RWPE2 (cell line): ENCODE results near the gene ADAR.

Experiments used
- ATAC-seq: fragments of 200-7000 bp; cut with Tn5 transposase; 3 replicates; pipeline ENCODE4 v1.9.1; 2021; ENCODE audit warnings: low read depth
- DNase-seq: peaks from one replicate; pipeline ENCODE4 v3.0.0-alpha.2; 2020; ENCODE audit warnings: low spot score
- H3K27ac ChIP-seq: fragments of 450-650 bp; 2 replicates; pipeline ENCODE4 v1.5.1; 2017; ENCODE audit warnings: mild to moderate bottlenecking; ENCODE audit not compliant: poor library complexity, severe bottlenecking
- H3K27me3 ChIP-seq: fragments of 250-450 bp; sonication (Bioruptor Pico); 2 replicates; pipeline ENCODE4 v1.5.1; 2021; ENCODE audit warnings: mild to moderate bottlenecking, moderate library complexity; ENCODE audit not compliant: insufficient read depth, poor library complexity, severe bottlenecking
- H3K36me3 ChIP-seq: fragments of 250-450 bp; sonication (Bioruptor Pico); 2 replicates; pipeline ENCODE4 v1.5.1; 2020; ENCODE audit warnings: low read depth, mild to moderate bottlenecking, moderate library complexity
- H3K4me1 ChIP-seq: fragments of 250-450 bp; sonication (Bioruptor Pico); 2 replicates; pipeline ENCODE4 v1.5.1; 2021; ENCODE audit warnings: mild to moderate bottlenecking, moderate library complexity; ENCODE audit not compliant: insufficient read depth, poor library complexity, severe bottlenecking
- H3K4me3 ChIP-seq: fragments of 250-450 bp; sonication (Bioruptor Pico); 2 replicates; pipeline ENCODE4 v1.5.1; 2021; ENCODE audit warnings: mild to moderate bottlenecking, moderate library complexity; ENCODE audit not compliant: severe bottlenecking
- H3K9me3 ChIP-seq: fragments of 250-450 bp; sonication (Bioruptor Pico); 2 replicates; pipeline ENCODE4 v1.5.1; 2021; ENCODE audit warnings: mild to moderate bottlenecking, moderate library complexity; ENCODE audit not compliant: severe bottlenecking
- TF ChIP-seq, protein P1 (sequence below): fragments of 450-650 bp; IDR thresholded peaks from one replicate; pipeline ENCODE4 v1.5.1; 2017; ENCODE audit warnings: mild to moderate bottlenecking, moderate library complexity; ENCODE audit not compliant: poor library complexity, severe bottlenecking

ADAR gene

GRCh38 chr1:154546264-154547063 is 61.5 kb downstream of the ADAR start:
- no peak for DNase-seq
- Histone ChIP-seq H3K4me1 (no peaks in the 10 kb centered on the region), H3K27me3 (no peaks in the 10 kb centered on the region), H3K36me3 (peaks cover 24% of the 10 kb centered on the region), H3K4me3 (no peak overlapping the region), H3K27ac (no peak overlapping the region), H3K9me3 (no peaks in the 10 kb centered on the region)
- TF ChIP-seq, protein P1, sequence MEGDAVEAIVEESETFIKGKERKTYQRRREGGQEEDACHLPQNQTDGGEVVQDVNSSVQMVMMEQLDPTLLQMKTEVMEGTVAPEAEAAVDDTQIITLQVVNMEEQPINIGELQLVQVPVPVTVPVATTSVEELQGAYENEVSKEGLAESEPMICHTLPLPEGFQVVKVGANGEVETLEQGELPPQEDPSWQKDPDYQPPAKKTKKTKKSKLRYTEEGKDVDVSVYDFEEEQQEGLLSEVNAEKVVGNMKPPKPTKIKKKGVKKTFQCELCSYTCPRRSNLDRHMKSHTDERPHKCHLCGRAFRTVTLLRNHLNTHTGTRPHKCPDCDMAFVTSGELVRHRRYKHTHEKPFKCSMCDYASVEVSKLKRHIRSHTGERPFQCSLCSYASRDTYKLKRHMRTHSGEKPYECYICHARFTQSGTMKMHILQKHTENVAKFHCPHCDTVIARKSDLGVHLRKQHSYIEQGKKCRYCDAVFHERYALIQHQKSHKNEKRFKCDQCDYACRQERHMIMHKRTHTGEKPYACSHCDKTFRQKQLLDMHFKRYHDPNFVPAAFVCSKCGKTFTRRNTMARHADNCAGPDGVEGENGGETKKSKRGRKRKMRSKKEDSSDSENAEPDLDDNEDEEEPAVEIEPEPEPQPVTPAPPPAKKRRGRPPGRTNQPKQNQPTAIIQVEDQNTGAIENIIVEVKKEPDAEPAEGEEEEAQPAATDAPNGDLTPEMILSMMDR = peak; percentile 44
- ATAC-seq = peak; percentile 80

DNA sequence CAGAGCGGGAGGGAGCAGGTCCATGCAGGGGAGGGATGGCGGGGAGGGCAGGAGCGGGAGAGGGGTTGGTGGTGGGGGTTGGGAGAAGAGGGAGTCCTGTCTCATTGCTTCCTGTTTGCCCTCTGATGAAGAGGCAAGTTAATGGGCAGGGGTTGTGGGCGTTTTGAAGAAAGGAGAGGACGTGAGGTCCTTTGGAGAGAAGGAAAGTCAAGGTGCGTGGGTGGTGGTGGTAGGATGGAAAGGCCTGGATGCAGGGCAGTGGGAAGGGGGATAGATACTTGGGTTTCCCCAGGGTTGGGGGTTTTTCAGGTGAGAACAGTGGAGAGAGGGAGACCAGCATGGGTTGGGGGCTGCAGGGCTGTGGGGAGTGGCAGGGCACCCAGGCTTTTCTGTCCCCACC is 66.8 kb downstream of the ADAR start:
- H3K36me3 ChIP-seq = no peaks in the 10 kb centered on the region
- no peaks in the 10 kb centered on the region for H3K27me3 ChIP-seq
- ATAC-seq = no peak
- TF ChIP-seq, protein P1 = no peak
- no peaks in the 10 kb centered on the region for H3K4me1 ChIP-seq
- no peaks in the 10 kb centered on the region for H3K9me3 ChIP-seq
- H3K4me3 ChIP-seq = no peak overlapping the region
- no peak overlapping the region for H3K27ac ChIP-seq
- no peak for DNase-seq

- TF ChIP-seq, protein P1 = no peak
- Histone ChIP-seq H3K9me3 (no peaks in the 10 kb centered on the region), H3K36me3 (no peaks in the 10 kb centered on the region), H3K27ac (no peak overlapping the region), H3K4me1 (no peaks in the 10 kb centered on the region), H3K4me3 (no peak overlapping the region), H3K27me3 (no peaks in the 10 kb centered on the region)
- ATAC-seq (no peak), DNase-seq (no peak)
Observed at GRCh38 chr1:154539486-154540483, 68.2 kb downstream of the ADAR start.

GRCh38 chr1:154536570-154536969 is 71.4 kb downstream of the ADAR start:
- H3K4me3 ChIP-seq = no peak overlapping the region
- no peak overlapping the region for H3K27ac ChIP-seq
- TF ChIP-seq, protein P1 = no peak
- ATAC-seq = no peak
- H3K4me1 ChIP-seq = no peaks in the 10 kb centered on the region
- no peaks in the 10 kb centered on the region for H3K27me3 ChIP-seq
- no peaks in the 10 kb centered on the region for H3K9me3 ChIP-seq
- H3K36me3 ChIP-seq = no peaks in the 10 kb centered on the region
- DNase-seq = no peak
